Measurements from ENCODE around the gene HSPBP1. TPM values are rescaled to one million over a fixed set of nuclear protein-coding genes. Genes with fewer than 3 reads are reported as not detected.

The HSPBP1 gene
- total RNA-seq, 1 experiment from 2014 or later: 63.0 TPM

- no TSS peak for BruUV-seq (replicated peaks)
- DNase-seq (ENCODE audit: low read depth, low spot score) (no peak), ATAC-seq (no peak)
Measured at GRCh38 chr19:55252760-55253663, 26.9 kb downstream of the HSPBP1 start.

More at GRCh38 chr19:55252760-55253663, 26.9 kb downstream of the HSPBP1 start:
- intact Hi-C loops (cut with micrococcal nuclease): no loop called here
- Histone ChIP-seq H3K79me2 (ENCODE audit: insufficient read depth, low read length) (peaks cover 99% of the 10 kb centered on the region), H4K20me1 (ENCODE audit: insufficient read depth) (no peaks in the 10 kb centered on the region), H3K36me3 (ENCODE audit: control insufficient read depth in 1 of 2, insufficient read depth in 2 of 2, low read length in 2 of 2) (peaks cover 2 to 9% of the 10 kb centered on the region in 2 experiments; a peak in 3 of 4 replicates), H3K9ac (ENCODE audit: low read length) (no peak overlapping the region), H3K4me3 (replicated peaks in 1 of 2; ENCODE audit: low read depth in 1 of 2, low read length in 2 of 2) (no peak overlapping the region), H3K4me2 (ENCODE audit: low read length) (no peak overlapping the region), H2AFZ (ENCODE audit: low read depth, low read length, poor library complexity, severe bottlenecking) (no peak overlapping the region), H3K27ac (ENCODE audit: low read depth, low read length) (no peak overlapping the region), H3K9me2 (ENCODE audit: insufficient read depth) (no peaks in the 10 kb centered on the region), H3K9me3 (ENCODE audit: control insufficient read depth in 1 of 2, insufficient read depth in 1 of 2, low read depth in 1 of 2, low read length in 2 of 2) (no peaks in the 10 kb centered on the region), H3K27me3 (ENCODE audit: insufficient read depth, low read length) (no peaks in the 10 kb centered on the region), H3K4me1 (ENCODE audit: control insufficient read depth in 1 of 2, insufficient read depth in 2 of 2, low read length in 2 of 2) (peaks cover 9 to 26% of the 10 kb centered on the region in 2 experiments)
- CTCF ChIA-PET: no interaction called here
- POLR2A ChIA-PET: no interaction called here
- RAD21 ChIA-PET (ENCODE audit: low non-redundant PET in 1 of 2, low total read pairs in 2 of 2, uncharacterized antibody in 2 of 2, unreplicated experiment in 2 of 2): no interaction called here
- TF ChIP-seq SIN3A (IDR thresholded peaks at IDR 0.05; ENCODE audit: low read depth): no peak
- no peak for TF ChIP-seq EGR1 (IDR thresholded peaks at IDR 0.05; ENCODE audit: low read depth)
- no peak for TF ChIP-seq ELF1 (IDR thresholded peaks at IDR 0.05; ENCODE audit: borderline replicate concordance, low read depth)
- no peak for TF ChIP-seq CTCF (IDR thresholded peaks at IDR 0.05 in 2 of 3, conservative IDR thresholded peaks at IDR 0.05 in 1 of 3; ENCODE audit: borderline replicate concordance in 1 of 3, insufficient read depth in 1 of 3, low read depth in 2 of 3, low read length in 2 of 3)
